ENCODE data around the gene AGBL1. TPM values are rescaled to one million over a fixed set of nuclear protein-coding genes. Genes with fewer than 3 reads are reported as not detected.

Gene AGBL1
- polyA plus RNA-seq, 2 of the 4 experiments (the other 2 are of a cell fraction): not detected

GRCh38 chr15:86571873-86572272 is 492.2 kb downstream of the AGBL1 start:
- CTCF ChIA-PET: no interaction called here
- POLR2A ChIA-PET: no interaction called here
- H3K9me3 ChIP-seq: peaks cover 9% of the 10 kb centered on the region; the same call in 2 of the 3 replicates
- FAIRE-seq (no peak), ATAC-seq (no peak), DNase-seq (ENCODE audit: low read depth in 1 of 2, low spot score in 1 of 2) (no peak)
- no peak for TF ChIP-seq ESRRA (IDR thresholded peaks at IDR 0.05; ENCODE audit: borderline replicate concordance, low read length)
- TF ChIP-seq CHD2 (IDR thresholded peaks at IDR 0.05; ENCODE audit: low read length, partially characterized antibody): no peak
- no peak for TF ChIP-seq HDAC2 (IDR thresholded peaks at IDR 0.05)
- TF ChIP-seq RCOR1 (IDR thresholded peaks at IDR 0.05; ENCODE audit: low read depth, low read length): no peak
- TF ChIP-seq EP300 (IDR thresholded peaks at IDR 0.05): no peak
- TF ChIP-seq, protein P1, sequence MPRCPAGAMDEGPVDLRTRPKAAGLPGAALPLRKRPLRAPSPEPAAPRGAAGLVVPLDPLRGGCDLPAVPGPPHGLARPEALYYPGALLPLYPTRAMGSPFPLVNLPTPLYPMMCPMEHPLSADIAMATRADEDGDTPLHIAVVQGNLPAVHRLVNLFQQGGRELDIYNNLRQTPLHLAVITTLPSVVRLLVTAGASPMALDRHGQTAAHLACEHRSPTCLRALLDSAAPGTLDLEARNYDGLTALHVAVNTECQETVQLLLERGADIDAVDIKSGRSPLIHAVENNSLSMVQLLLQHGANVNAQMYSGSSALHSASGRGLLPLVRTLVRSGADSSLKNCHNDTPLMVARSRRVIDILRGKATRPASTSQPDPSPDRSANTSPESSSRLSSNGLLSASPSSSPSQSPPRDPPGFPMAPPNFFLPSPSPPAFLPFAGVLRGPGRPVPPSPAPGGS (IDR thresholded peaks at IDR 0.05): no peak
- no peak for TF ChIP-seq GATA3 (IDR thresholded peaks at IDR 0.05; ENCODE audit: borderline replicate concordance)
- no peak for TF ChIP-seq RARB (CRISPR knock-in tag; IDR thresholded peaks at IDR 0.05)
- TF ChIP-seq HOXA7 (CRISPR knock-in tag; IDR thresholded peaks at IDR 0.05): no peak
- TF ChIP-seq JUN (IDR thresholded peaks at IDR 0.05): no peak
- no peak for TF ChIP-seq HEYL (CRISPR knock-in tag; IDR thresholded peaks at IDR 0.05)
- no peak for TF ChIP-seq MAFK (IDR thresholded peaks at IDR 0.05; ENCODE audit: partially characterized antibody)
- no peak for TF ChIP-seq RNF2 (IDR thresholded peaks at IDR 0.05; ENCODE audit: borderline replicate concordance, low read depth)
- TF ChIP-seq HES2 (IDR thresholded peaks at IDR 0.05): no peak
- TF ChIP-seq ZFP36 (IDR thresholded peaks at IDR 0.05; ENCODE audit: borderline replicate concordance, partially characterized antibody): no peak
- no peak for TF ChIP-seq POLR2A (IDR thresholded peaks at IDR 0.05; ENCODE audit: low read length)
- no peak for TF ChIP-seq FOSL2 (IDR thresholded peaks at IDR 0.05)
- TF ChIP-seq FOSL2 (CRISPR knock-in tag; IDR thresholded peaks at IDR 0.05): no peak
- TF ChIP-seq KDM5A (IDR thresholded peaks at IDR 0.05): no peak
- WGBS (ENCODE audit: missing lambda C conversion rate): 44% methylated on average over 8 of the region's 11 CpGs
- no peak overlapping the region for H3K4me2 ChIP-seq
- no peak overlapping the region for H3K4me3 ChIP-seq
- no peaks in the 10 kb centered on the region for H3K4me1 ChIP-seq
- H3K27ac ChIP-seq: no peak overlapping the region

GRCh38 chr15:86572368-86572841 is 492.7 kb downstream of the AGBL1 start:
- FAIRE-seq (no peak), DNase-seq (ENCODE audit: low read depth in 1 of 2, low spot score in 1 of 2) (no peak), ATAC-seq (peak in 1 of 2 experiments; percentile 50; a peak in 4 of 6 replicates)
- Histone ChIP-seq H3K4me2 (no peak overlapping the region), H3K9me3 (peaks cover 9% of the 10 kb centered on the region; the same call in 2 of the 3 replicates), H3K4me3 (no peak overlapping the region), H3K4me1 (no peaks in the 10 kb centered on the region), H3K27ac (no peak overlapping the region)
- 64% methylated on average over 12 of the region's 21 CpGs for WGBS (ENCODE audit: missing lambda C conversion rate)
- ChIA-PET POLR2A (no interaction called here), CTCF (no interaction called here)
- TF ChIP-seq ZNF302 (CRISPR knock-in tag; IDR thresholded peaks at IDR 0.05) (no peak), MAZ (IDR thresholded peaks at IDR 0.05; ENCODE audit: borderline replicate concordance, low read depth, low read length) (no peak), PHF8 (IDR thresholded peaks at IDR 0.05; ENCODE audit: borderline replicate concordance, low read depth) (no peak), KDM1A (IDR thresholded peaks at IDR 0.05; ENCODE audit: low read depth) (no peak), RFX5 (IDR thresholded peaks at IDR 0.05) (no peak), GATA3 (IDR thresholded peaks at IDR 0.05; ENCODE audit: borderline replicate concordance) (no peak), SMC3 (IDR thresholded peaks at IDR 0.05) (no peak), TP53 (CRISPR knock-in tag; IDR thresholded peaks at IDR 0.05) (no peak), CEBPB (IDR thresholded peaks at IDR 0.05) (no peak), CBX8 (IDR thresholded peaks at IDR 0.05) (no peak), E2F6 (IDR thresholded peaks at IDR 0.05; ENCODE audit: borderline replicate concordance, low read depth) (no peak), FOSB (CRISPR knock-in tag; IDR thresholded peaks at IDR 0.05) (no peak), EP300 (IDR thresholded peaks at IDR 0.05) (no peak)
- TF ChIP-seq, protein P1 (IDR thresholded peaks at IDR 0.05): no peak
- TF ChIP-seq, protein P2, sequence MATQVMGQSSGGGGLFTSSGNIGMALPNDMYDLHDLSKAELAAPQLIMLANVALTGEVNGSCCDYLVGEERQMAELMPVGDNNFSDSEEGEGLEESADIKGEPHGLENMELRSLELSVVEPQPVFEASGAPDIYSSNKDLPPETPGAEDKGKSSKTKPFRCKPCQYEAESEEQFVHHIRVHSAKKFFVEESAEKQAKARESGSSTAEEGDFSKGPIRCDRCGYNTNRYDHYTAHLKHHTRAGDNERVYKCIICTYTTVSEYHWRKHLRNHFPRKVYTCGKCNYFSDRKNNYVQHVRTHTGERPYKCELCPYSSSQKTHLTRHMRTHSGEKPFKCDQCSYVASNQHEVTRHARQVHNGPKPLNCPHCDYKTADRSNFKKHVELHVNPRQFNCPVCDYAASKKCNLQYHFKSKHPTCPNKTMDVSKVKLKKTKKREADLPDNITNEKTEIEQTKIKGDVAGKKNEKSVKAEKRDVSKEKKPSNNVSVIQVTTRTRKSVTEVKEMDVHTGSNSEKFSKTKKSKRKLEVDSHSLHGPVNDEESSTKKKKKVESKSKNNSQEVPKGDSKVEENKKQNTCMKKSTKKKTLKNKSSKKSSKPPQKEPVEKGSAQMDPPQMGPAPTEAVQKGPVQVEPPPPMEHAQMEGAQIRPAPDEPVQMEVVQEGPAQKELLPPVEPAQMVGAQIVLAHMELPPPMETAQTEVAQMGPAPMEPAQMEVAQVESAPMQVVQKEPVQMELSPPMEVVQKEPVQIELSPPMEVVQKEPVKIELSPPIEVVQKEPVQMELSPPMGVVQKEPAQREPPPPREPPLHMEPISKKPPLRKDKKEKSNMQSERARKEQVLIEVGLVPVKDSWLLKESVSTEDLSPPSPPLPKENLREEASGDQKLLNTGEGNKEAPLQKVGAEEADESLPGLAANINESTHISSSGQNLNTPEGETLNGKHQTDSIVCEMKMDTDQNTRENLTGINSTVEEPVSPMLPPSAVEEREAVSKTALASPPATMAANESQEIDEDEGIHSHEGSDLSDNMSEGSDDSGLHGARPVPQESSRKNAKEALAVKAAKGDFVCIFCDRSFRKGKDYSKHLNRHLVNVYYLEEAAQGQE (IDR thresholded peaks at IDR 0.05): no peak
- TF ChIP-seq, protein P3, sequence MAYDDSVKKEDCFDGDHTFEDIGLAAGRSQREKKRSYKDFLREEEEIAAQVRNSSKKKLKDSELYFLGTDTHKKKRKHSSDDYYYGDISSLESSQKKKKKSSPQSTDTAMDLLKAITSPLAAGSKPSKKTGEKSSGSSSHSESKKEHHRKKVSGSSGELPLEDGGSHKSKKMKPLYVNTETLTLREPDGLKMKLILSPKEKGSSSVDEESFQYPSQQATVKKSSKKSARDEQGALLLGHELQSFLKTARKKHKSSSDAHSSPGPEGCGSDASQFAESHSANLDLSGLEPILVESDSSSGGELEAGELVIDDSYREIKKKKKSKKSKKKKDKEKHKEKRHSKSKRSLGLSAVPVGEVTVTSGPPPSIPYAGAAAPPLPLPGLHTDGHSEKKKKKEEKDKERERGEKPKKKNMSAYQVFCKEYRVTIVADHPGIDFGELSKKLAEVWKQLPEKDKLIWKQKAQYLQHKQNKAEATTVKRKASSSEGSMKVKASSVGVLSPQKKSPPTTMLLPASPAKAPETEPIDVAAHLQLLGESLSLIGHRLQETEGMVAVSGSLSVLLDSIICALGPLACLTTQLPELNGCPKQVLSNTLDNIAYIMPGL (CRISPR knock-in tag; IDR thresholded peaks at IDR 0.05; ENCODE audit: borderline replicate concordance): no peak

Data from A549 (cell line).